Activated T-cell treated with anti-CD3 and anti-CD28 coated beads, Interleukin-2, amount 50 U/mL, for 1 hour (primary cell): Measurements from ENCODE around the gene RFXANK.
A peak's percentile ranks its signal among the peaks of the same experiment; 100 is the strongest.
"Not testable (repeated sequence)": the region's sequence is repeated elsewhere in the genome, so short reads cannot be mapped to it uniquely, and the experiment has no call there.

ENCODE experiments used
- DNase-seq: peaks from one replicate; pipeline ENCODE4 v3.0.0-alpha.2; 2020

RFXANK gene

DNA sequence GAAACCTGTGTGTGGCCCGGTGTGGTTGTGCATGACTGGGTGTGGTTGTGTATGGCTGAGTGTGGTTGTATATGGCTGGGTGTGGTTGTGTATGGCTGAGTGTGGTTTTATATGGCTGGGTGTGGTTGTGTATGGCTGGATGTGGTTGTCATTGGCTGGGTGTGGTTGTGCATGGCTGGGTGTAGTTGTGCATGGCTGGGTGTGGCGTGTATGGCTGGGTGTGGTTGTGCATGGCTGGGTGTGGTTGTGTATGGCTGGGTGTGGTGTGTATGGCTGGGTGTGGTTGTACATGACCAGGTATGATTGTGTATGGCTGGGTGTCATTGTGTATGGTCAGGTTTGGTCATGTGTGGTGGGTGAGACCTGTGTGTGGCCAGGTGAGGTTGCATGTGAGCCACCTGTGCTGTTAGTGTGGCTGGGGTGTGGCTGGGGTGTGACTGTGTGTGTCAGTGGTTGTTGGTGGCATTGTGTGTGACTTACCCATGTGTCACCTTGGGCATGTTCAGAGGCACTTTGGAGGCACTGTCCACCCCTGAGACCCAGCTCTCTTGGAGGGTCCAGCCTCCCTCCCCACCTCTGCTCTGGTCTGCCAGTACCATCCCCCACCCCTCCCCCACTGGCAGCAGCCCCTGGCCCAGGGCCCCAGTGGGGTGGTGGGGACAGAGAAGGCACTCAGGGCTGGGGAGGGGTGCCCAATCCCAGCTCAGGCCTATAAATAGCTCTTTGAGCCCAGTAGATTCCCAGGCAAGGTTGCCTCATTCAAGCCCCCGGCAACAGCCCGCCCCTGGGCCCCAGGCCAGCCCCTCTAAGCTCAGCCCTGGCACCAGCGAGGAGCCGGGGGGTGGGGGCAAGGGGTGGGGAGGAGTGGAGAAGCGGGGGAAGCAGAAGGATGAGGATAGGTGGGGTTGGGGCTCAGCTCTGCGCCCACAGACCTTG, 15.8 kb downstream of the RFXANK start:
- DNase-seq = no peak

DNA sequence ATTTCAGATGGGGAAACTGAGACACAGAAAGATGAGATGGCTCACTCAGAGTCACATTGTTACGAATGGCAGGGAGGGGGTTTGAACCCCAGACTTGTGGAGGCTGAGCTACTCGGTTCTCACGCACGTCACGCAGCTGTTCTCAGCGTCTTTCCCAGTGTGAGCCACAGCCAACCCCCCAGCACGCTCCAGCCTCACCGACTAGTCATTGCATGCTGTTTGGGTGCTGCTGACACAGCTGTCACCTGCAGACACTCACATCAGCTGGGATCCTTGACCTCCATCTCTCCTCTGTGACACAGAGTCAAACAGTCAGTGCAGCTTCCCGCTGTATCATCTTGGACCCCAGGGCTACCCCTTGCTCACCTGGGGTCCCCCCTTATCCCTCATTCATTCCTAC, 17.3 kb downstream of the RFXANK start:
- no peak for DNase-seq

DNA sequence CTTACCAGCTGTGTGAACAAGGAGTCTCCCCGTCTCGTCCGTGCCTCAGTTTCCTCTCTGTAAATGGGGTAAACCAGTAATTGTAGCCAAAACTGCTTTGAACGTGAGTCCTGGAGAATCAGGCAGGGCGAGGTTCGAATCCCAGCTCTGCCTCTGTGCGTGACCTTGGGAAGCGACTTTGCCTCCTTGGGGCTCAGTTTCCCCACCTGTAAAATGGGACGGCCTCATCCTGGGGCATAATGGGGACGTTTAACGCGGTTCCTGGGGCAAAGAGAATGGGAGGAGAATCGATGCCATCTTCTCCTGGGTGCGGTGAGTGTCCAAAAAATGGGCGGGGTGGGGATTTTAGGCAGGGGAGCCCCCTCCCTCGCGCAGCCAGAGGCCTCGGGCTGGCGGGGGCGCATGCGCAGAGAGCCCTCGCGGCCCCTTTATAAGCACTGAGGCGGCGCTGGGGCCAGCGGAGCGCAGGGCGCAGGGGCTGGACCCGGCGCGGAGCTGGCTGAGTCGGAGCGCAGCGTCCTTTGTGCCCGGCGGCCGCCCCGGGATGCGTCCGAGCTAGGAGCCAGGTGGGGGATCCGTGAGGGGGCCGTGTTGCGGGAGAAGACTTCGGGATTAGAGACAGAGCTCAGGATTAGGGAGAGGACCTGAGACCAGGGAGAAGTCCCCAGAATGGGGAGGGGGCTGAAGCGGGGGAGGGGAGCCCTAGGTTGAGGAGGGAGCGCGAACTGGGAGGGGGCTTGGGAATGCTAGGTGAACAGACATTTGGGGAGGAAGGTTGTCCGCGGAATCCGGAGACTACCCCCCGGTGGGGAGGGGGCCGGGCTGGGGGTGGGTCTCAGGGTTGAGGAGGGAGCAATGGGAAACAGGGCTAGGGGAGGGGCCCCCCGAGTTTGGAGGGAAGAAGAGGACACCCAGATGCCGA, 19.7 kb downstream of the RFXANK start, which contains the start of gene NCAN:
Gene NCAN (plus strand): TSS at position 460 of the 922 bp plus-strand sequence. CDS start 4,996 bp downstream, outside the sequence.
- no peak for DNase-seq

GRCh38 chr19:19212916-19213315, 20.9 kb downstream of the RFXANK start:
- DNase-seq = no peak

GRCh38 chr19:19213426-19214158, 21.5 kb downstream of the RFXANK start:
- no peak for DNase-seq

DNA sequence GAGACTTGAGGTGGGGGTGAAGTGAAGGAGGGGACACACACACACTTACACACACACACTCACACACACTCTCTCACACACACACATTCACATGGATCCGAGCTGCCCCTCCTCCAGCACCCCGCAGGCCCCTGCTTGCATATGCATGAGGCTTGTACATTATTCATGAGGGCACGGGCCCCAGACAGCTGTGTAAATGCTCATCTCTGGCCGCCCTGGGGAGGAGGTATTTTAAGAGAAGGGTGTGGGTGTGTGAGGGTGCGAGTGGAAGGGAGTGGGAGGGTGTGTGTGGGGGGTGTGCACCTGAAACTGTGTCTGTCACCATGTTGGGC, 22.1 kb downstream of the RFXANK start:
- DNase-seq = no peak

GRCh38 chr19:19214892-19215291, 22.8 kb downstream of the RFXANK start:
- DNase-seq = peak; percentile 37

GRCh38 chr19:19215792-19216191, 23.7 kb downstream of the RFXANK start:
- DNase-seq = no peak

DNA sequence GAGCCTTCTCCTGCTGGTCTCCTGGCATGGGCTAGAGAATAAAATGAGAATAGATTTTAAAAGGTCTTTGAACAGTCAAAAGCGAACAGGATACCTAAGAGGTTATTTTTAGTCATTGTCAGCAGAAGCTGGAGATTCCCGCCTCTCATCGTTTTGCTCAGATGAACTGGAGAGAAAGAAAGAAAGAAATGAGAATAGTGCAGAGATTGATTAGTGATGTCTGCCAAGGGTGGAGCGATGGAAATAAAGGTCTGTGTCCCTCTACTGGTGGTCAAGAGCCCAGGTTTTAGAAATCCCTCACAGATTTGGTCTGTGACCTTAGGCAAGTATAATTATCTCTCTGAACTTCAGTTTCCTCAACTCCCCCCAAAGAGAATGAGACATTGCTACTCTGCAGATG, 25.0 kb downstream of the RFXANK start:
- DNase-seq = no peak

DNA sequence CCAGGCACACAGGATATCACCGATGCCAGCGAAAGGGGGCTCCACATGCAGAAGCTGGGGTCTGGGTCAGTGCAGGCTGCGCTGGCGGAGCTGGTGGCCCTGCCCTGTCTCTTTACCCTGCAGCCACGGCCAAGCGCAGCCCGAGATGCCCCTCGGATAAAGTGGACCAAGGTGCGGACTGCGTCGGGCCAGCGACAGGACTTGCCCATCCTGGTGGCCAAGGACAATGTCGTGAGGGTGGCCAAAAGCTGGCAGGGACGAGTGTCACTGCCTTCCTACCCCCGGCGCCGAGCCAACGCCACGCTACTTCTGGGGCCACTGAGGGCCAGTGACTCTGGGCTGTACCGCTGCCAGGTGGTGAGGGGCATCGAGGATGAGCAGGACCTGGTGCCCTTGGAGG, 26.9 kb downstream of the RFXANK start:
- DNase-seq = no peak

DNA sequence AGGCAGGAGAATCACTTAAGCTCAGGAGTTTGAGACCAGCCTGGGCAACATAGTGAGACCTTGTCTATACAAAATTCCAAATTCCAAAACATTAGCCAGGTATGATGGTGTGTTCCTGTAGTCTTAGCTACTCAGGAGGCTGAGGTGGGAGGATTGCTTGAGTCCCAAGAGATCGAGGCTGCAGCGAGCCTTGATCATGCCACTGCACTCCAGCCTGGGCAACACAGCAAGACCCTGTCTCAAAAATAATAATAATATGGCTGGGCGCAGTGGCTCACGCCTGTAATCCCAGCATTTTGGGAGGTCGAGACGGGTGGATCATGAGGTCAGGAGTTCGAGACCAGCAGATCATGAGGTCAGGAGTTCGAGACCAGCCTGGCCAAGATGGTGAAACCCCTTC, 28.9 kb downstream of the RFXANK start:
- not testable (repeated sequence) for DNase-seq

GRCh38 chr19:19223060-19223459, 31.0 kb downstream of the RFXANK start:
- no peak for DNase-seq

DNA sequence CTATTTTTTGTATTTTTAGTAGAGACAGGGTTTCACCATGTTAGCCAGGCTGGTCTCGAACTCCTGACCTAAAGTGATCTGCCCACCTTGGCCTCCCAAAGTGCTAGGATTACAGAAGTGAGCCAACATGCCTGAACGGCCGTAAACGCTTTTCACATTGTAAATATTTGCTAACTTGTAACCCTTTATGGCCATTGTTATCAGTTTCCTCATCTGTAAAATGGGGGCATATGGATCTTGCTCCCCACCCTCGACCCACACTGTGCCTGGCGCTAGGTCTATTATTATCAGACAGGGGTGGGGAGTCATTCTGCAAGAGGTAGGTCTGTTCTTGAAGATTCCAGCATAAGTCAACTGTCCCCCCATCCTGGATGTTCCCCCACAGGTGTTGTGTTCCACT, 31.6 kb downstream of the RFXANK start:
- DNase-seq = no peak

DNA sequence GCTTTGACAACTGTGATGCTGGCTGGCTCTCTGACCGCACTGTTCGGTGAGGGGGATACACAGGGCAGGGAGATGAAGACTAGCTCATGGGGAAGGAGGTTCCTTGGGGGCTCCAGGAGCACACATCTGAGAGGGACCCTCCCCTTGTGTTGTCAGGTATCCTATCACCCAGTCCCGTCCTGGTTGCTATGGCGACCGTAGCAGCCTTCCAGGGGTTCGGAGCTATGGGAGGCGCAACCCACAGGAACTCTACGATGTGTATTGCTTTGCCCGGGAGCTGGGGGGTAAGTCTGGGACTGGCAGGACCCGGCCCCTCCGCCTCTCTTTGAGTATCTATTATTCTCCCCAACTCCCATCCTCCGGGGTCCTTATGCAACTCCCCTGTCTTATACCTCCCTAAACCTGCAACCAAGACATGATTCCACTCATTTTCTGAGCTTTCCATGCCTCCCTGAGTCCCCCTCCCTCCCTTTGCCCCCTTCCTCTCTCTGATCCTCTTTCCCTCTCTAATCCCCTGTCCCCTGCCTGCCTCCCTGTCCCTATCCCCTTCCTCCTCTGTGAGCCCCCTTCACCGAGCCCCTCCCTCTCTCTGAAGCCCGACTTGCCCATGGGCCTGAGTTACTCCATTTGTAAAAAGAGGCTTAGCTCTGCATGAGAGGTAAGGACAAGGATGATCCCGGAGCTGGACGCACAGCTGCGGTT, 32.2 kb downstream of the RFXANK start:
- no peak for DNase-seq

GRCh38 chr19:19224852-19225494, 32.9 kb downstream of the RFXANK start:
- DNase-seq = peak; percentile 81

GRCh38 chr19:19226204-19226603, 34.1 kb downstream of the RFXANK start:
- DNase-seq = no peak

- no peak for DNase-seq
Measured at GRCh38 chr19:19226663-19227062, 34.6 kb downstream of the RFXANK start.

DNA sequence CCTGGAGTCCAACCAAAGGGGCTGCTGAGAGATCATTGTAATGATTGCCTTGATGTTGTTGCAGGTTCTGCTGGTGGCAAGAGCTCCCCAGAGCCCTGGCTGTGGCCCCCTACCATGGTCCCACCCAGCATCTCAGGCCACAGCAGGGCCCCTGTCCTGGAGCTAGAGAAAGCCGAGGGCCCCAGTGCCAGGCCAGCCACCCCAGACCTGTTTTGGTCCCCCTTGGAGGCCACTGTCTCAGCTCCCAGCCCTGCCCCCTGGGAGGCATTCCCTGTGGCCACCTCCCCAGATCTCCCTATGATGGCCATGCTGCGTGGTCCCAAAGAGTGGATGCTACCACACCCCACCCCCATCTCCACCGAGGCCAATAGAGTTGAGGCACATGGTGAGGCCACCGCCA, 35.2 kb downstream of the RFXANK start:
- no peak for DNase-seq

- DNase-seq = no peak
Measured at GRCh38 chr19:19229701-19230100, 37.6 kb downstream of the RFXANK start.

- DNase-seq = no peak
Measured at GRCh38 chr19:19230999-19231398, 38.9 kb downstream of the RFXANK start.

DNA sequence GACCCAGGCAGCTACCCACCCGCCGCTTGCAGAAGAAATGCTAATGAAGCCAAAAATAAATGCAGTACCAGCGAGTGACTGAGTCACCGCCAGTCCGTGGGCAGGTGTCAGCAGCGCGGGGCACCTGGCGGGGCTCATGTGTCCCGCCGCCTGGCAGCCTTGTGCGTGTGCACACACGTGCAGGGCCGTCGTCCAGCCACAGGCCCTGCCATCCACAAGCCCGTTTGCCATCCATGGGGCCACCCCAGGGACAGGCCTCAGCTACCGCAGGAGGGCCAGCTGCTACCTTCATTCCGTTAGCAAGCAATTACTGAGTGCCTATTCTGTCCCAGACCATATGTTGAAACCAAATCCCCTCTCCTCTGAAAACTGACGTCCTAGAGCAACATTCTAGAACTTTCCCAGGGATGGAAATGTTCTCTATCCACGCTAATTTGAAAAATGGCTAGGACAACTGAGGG, 40.2 kb downstream of the RFXANK start:
- no peak for DNase-seq
